ENCODE data around the gene ZFAND3. TPM values are rescaled to one million over a fixed set of nuclear protein-coding genes. Genes with fewer than 3 reads are reported as not detected.

Gene ZFAND3
- total and polyA plus RNA-seq, 7 donors = 48.5 to 166 (median 141) TPM

DNA sequence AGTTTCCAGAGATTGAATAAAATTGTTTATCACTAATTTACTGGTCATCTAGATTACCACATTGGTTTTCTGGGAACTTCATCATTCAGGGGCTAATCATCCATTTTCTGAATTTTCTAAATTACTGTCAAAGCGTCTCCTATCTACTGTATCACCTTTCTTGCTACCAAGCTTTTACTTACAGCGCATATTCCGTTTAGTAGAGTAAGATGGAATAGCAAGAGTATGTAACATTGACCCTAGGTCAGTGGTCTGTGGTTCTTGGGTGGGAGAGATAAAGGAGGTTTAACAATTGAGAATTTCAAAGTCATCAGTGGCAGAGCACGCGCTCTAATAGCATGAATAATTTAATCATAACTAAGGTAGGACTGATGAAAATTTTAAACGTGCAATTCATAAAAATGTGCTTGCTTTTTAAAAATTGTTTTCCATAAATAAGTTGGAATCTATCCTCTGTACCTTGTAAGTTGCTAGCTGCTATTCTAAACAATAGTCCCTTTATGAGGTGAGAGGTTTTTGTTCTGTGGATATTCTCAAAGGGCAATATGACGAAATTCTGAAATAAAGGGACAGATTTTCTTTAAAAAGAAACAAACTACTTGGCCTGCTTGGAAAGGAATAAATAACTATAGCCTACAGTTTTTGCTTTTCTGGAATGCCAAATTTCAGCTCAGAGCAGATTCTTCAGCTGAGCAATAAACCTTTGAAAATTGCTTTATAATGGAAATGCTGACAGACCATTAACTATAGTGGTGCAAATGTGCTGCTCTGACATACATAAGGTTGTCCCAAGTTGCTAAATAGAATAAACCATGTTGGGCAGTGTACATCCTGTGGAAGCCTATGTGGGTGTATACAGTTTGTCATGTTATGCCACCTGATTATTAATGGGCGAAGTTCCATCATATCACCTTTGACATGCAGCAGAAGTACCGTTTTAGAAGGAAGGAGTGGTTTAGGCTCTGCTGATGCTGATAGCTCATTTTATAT is 84.1 kb downstream of the ZFAND3 start:
- H3K27ac ChIP-seq = no peak overlapping the region
- intact Hi-C loops (cut with DNase I) = no loop called here
- H3K27me3 ChIP-seq (ENCODE audit: insufficient read depth in 3 of 3, low read length in 2 of 3) = no peaks in the 10 kb centered on the region
- H3K9me3 ChIP-seq = no peaks in the 10 kb centered on the region
- TF ChIP-seq, protein P1, sequence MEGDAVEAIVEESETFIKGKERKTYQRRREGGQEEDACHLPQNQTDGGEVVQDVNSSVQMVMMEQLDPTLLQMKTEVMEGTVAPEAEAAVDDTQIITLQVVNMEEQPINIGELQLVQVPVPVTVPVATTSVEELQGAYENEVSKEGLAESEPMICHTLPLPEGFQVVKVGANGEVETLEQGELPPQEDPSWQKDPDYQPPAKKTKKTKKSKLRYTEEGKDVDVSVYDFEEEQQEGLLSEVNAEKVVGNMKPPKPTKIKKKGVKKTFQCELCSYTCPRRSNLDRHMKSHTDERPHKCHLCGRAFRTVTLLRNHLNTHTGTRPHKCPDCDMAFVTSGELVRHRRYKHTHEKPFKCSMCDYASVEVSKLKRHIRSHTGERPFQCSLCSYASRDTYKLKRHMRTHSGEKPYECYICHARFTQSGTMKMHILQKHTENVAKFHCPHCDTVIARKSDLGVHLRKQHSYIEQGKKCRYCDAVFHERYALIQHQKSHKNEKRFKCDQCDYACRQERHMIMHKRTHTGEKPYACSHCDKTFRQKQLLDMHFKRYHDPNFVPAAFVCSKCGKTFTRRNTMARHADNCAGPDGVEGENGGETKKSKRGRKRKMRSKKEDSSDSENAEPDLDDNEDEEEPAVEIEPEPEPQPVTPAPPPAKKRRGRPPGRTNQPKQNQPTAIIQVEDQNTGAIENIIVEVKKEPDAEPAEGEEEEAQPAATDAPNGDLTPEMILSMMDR (IDR thresholded peaks at IDR 0.05) = no peak
- 73 to 83% (median 80%) methylated on average over 9 of the region's 9 CpGs for WGBS, 3 donors
- no peak for DNase-seq
- peaks cover 32% of the 10 kb centered on the region for H3K4me1 ChIP-seq
- no peaks in the 10 kb centered on the region for H3K36me3 ChIP-seq (ENCODE audit: insufficient read depth in 1 of 2, low read depth in 1 of 2)
- ATAC-seq = peak in 1 of 4 donors; percentile 24
- H3K4me3 ChIP-seq = no peak overlapping the region

DNA sequence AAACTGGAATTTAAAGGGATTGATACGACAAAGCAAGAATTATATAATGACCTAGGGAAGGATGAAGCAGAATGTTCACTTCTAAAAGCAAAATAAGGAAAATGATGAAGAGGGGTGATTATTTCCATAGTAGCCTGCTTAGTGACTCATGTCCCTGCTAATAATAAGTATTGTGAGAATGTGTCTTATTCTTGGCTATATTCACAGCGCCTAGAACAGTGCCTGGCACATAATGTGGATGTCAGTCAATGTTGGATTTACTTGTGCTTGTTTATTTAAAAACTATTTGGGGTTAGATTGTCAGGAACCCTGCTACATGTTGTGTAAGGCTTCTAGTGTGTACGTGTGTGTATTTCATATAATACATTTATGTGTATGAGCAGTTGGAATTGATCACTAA is 85.1 kb downstream of the ZFAND3 start:
- H3K27me3 ChIP-seq (ENCODE audit: insufficient read depth in 3 of 3, low read length in 2 of 3) = no peaks in the 10 kb centered on the region
- TF ChIP-seq, protein P1 (IDR thresholded peaks at IDR 0.05) = no peak
- H3K9me3 ChIP-seq = no peaks in the 10 kb centered on the region
- no peak overlapping the region for H3K27ac ChIP-seq
- no peak overlapping the region for H3K4me3 ChIP-seq
- intact Hi-C loops (cut with DNase I) = no loop called here
- no peak for DNase-seq
- WGBS, 3 donors = 82 to 91% (median 88%) methylated on average over 3 of the region's 3 CpGs
- H3K4me1 ChIP-seq = peaks cover 29% of the 10 kb centered on the region
- peak in 3 of 4 donors; percentile 48 to 70 (median 65) for ATAC-seq
- no peaks in the 10 kb centered on the region for H3K36me3 ChIP-seq (ENCODE audit: insufficient read depth in 1 of 2, low read depth in 1 of 2)

DNA sequence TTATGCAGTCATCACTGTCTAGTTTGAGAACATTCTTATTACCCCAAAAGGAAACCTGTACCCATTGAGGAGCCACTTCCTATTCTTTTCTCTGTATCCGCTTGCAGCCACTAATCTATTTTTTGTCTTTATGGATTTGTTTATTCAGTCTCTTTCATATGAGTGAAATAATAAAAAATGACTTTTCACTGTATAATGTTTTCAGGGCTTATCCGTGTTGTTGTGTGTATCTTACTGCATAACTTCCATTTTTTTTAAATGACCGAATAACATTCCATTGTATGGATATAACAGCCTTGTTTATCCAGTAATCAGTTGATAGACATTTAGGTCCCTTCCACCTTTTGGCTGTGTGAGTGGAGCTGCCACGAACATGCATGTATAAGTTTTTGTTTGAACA is 86.6 kb downstream of the ZFAND3 start:
- TF ChIP-seq, protein P1 (IDR thresholded peaks at IDR 0.05) = no peak
- WGBS, 3 donors = 89 to 93% (median 90%) methylated on average over 4 of the region's 4 CpGs
- intact Hi-C loops (cut with DNase I) = no loop called here

DNA sequence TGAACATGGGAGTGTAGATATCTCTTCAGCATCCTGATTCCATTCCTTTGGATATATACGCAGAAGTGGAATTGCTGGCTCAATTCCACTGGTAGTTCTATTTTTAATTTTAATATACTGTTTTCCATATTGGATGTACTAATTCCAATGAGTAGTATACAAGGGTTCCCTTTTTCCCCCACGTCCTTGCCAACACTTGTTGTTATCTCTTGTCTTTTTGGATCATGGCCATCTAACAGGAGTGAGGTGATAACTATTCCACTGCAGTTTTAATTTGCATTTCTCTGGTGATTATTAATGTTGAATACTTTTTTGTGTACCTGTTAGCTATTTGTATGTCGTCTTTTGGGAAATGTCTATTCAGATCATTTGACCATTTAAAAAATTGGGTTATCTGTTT is 91.5 kb downstream of the ZFAND3 start:
- intact Hi-C loops (cut with DNase I) = no loop called here
- WGBS, 3 donors = 93 to 99% (median 95%) methylated on average over 3 of the region's 3 CpGs
- Histone ChIP-seq H3K27me3 (ENCODE audit: insufficient read depth in 3 of 3, low read length in 2 of 3) (no peaks in the 10 kb centered on the region), H3K9me3 (no peaks in the 10 kb centered on the region), H3K4me3 (no peak overlapping the region), H3K36me3 (ENCODE audit: insufficient read depth in 1 of 2, low read depth in 1 of 2) (no peaks in the 10 kb centered on the region), H3K27ac (no peak overlapping the region), H3K4me1 (peaks cover 32% of the 10 kb centered on the region)
- ATAC-seq (no peak), DNase-seq (no peak)
- TF ChIP-seq, protein P1 (IDR thresholded peaks at IDR 0.05) = no peak

More for the DNA sequence above, 86.6 kb downstream of the ZFAND3 start:
- Histone ChIP-seq H3K27ac (no peak overlapping the region), H3K27me3 (ENCODE audit: insufficient read depth in 3 of 3, low read length in 2 of 3) (no peaks in the 10 kb centered on the region), H3K4me3 (no peak overlapping the region), H3K9me3 (no peaks in the 10 kb centered on the region), H3K36me3 (ENCODE audit: insufficient read depth in 1 of 2, low read depth in 1 of 2) (no peaks in the 10 kb centered on the region), H3K4me1 (peaks cover 31% of the 10 kb centered on the region)
- no peak for DNase-seq
- no peak for ATAC-seq
